Stimulated activated CD4-positive, alpha-beta T cell treated with anti-CD3 and anti-CD28 coated beads, Interleukin-15, amount 100 ng/mL, for 1 hour (primary cell): Measurements from ENCODE around the gene BEND3.
"Not testable (repeated sequence)": the region's sequence is repeated elsewhere in the genome, so short reads cannot be mapped to it uniquely, and the experiment has no call there.

Experiments
- DNase-seq, 2 donors: peaks; one replicate each; pipeline ENCODE4 v3.0.0-alpha.2; 2020; ENCODE audit warnings: low read depth in 1 of 2, low spot score in 1 of 2

The BEND3 gene

DNA sequence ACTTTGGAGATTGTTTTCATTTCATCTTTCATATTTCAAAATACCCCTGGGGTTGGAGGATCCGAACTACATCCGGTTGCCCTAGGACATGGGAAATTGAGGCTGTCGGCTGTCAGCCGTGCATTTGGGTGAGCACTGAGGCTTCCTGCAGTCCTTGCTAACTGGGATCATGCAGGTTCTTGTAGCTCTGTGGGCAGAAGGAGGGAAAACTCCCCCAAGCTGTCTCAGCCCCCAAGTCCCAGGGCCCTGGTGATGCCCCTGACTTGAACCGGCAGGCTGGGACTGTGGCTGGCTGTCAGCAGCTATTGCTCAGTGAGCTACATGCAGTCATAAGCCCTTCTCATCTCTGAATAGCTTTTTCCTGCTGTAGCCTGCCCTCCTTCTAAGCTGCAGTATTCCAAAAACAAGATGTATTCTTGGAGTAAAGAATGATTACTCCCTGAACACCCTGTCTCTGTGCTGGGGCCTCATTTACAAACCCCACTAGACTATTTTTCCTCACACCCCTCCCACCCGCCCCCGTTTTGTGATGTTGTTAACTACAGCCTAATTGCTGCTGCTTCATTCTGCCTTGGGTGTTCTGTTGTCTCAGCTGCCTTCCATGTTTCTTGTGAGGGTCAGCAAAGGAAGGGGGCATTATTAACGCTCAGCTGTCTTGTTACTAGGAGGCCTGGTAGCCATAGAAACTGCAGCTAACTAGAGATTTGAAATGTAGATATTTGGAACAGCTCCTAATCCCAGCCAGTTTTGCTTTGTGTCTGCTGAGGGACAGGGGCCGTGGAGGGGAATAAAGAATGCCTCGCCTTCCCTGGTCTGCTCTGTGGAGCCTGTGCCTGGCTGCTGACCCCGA lies 69.3 kb downstream of the BEND3 start:
- no peak for DNase-seq

DNA sequence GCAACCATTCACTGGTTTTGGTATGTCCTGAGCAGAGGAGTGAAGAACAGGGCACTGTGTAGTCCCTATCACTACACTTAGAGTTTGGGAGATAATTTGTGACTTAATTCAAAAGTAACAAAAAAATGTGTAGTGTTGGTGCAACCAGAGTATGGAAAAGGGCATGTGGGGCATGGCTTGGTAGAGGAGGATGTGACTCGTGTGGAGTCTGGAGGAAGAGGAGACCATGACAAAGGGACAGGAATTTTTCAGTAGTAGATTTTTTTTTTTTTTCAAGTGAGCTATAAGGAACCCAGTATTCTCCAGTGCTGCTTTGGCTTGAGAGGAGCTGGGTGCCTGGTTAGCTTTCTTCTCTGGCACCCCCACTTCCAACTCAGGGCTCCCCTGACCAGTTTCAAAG lies 82.2 kb downstream of the BEND3 start:
- no peak for DNase-seq

DNA sequence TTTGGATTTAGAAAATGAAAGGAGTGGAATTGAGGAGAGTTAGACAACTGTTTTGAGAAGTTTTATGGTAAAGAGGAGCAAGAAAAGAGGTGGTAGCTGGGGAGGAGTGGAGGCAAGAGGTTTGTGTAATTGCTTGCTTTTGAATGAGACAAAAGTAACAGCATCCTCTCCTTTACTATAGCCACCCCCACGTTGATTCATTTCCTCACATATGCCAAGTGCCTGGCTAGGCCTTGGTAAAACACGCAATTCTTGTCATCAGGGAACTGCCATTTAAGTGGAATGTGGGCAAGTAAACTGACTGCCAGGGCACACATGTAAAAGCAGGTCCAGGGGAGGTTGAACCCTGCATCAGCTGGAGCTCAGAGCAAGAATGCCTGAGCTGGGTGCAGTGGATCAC lies 83.3 kb downstream of the BEND3 start:
- DNase-seq: no peak

DNA sequence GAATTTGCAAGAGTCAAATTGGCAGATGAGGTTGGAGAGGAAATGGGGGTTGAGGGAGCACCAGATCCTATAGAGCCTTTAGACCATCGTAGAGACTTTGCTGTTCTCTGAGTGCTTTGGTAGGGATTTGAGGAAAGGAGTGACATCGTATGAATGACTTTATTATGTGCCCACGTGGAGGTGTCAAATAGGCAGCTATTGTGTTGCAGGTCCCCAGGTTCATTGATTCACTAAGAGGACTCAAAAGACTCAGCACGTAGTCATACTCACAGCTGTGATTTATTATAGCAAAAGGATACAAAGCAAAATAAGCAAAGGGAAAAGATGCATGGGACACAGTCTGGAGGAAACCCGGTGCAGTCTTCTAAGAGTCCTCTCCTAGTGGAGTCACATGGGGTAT lies 85.2 kb downstream of the BEND3 start:
- no peak for DNase-seq

DNA sequence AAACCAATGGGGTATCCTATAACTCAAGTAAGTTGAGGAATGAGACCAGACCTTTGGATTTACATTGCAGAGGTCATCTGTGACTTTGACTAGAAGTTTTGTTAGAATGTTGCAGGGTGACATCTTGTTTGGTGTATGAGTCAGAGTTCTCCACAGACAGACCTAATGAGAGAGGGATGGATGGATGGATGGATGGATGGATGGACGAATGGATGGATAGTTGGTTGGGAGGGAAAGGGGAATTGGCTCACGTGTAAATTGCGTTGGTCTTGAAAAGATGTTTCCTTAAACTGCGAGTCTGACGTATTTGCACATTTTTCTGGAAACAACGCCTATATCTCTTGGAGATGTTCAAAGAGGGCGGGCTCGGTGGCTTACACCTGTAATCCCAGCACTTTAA lies 88.3 kb downstream of the BEND3 start:
- no peak for DNase-seq

DNA sequence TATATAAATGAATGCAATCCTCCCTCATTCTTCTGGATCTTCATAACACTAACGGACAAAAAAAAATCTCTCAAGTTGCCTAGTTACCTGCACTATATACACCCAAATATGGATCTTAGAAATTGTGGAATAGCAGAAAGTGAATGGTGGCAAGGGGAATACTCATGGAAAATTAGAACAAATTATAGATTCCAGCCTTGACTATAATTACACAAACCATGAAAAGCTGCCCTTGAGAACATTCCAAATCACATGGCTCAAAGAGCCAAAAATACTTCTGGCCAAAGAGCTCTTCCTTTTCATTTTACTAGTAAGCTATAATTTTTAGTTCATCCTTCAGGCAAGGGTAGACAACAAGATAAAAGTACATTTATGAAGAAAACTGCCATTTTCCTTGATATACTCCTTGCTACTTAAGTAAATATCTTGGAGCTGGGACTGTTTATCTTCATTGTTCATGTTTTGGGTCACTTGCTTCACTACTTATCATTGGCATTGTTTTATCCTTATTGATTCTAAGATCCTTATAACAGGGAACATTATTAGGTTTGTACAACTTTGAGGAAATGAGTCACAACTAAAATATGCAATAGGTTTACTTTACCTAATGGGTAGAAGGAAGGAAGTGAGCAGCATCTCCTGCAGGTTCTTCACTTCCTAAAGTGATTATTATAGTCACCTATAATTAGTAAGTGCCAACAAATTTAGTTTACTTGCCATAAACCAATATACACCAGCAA lies 93.7 kb downstream of the BEND3 start:
- no peak for DNase-seq

DNA sequence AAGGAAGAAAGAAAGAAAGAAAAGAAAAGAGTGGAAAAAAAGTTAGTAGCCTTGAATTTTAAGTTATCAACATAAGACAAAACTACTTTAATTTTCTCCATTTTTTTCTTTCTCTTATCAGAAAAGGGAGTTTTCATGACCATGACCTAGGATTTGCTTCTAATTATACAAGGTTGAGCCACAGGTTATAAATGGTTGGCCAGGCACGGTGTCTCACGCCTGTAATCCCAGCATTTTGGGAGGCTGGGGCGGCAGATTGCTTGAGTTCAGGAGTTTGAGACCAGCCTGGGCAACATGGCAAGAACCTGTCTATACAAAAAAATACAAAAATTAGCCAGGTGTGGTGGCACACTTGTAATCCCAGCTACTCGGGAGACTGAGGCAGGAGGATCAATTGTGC lies 95.1 kb downstream of the BEND3 start:
- no peak for DNase-seq

DNA sequence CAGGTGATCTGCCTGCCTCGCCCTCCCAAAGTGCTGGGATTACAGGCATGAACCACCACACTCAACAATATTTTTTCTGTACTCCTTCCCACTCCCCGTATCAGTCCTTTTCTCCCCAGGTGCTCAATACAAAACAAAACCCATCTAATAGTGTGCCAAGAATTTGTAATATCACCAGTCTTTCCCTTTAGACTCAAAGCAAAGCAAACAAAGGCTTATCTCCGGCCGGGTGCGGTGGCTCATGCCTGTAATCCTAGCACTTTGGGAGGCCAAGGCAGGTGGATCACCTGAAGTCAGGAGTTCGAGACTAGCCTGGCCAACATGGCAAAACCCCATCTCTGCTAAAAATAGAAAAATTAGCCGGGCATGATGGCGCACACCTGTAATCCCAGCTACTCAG lies 95.7 kb downstream of the BEND3 start:
- not testable (repeated sequence) for DNase-seq

DNA sequence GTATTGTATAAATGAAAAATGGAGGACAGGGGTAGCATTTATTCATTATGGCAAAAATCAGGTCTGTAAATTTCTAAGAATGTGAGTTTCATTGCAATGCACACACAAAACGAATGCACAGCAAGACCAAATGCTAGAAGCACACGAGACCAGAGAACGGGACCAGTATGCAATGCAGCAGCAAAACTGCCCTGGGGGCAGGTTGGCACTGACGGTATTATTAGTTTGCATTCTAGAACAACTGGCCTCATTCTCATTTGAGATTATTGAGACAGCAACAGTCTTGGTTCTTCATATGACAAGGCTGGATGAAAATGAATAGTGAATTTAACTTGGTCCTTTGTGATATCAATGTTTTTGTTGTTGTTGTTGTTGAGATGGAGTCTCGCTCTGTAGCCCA lies 96.3 kb downstream of the BEND3 start:
- no peak for DNase-seq
